ENCODE data around the gene BCL6. TPM values are rescaled to one million over a fixed set of nuclear protein-coding genes. Genes with fewer than 3 reads are reported as not detected.

Gene BCL6
- total and polyA plus RNA-seq, 2 experiments from 2014 or later = 2.6 to 5.9 TPM

DNA sequence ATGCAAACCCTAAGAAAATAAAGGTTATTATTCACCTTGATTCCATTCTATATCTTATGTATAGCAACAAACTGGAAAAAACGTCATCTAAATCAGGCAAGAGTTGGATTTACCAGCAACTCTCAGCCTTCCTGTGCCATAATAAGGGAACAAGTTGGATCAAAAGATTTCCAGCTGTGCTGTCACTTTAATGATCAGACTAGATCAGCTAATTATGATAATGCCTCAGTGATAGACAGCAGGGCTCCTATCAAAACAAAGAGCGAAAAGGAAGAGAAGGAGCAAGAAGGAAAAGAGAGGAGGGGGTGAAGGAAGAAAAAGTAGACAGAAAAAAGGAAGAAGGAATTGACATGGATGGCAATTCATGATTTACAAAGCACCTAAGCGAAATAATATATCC, 36.7 kb upstream of the BCL6 start:
- no peak overlapping the region for H3K4me3 ChIP-seq
- H4K20me1 ChIP-seq (replicated peaks; ENCODE audit: insufficient read depth) = no peaks in the 10 kb centered on the region
- H3K9me2 ChIP-seq (ENCODE audit: insufficient read depth) = peaks cover 8% of the 10 kb centered on the region; the same call in 1 of the 2 replicates
- DNase-seq (ENCODE audit: low spot score) (no peak), ATAC-seq (no peak)
- no peaks in the 10 kb centered on the region for H3K36me3 ChIP-seq (ENCODE audit: insufficient read depth)
- H3K4me1 Mint-ChIP-seq = peaks cover 6% of the 10 kb centered on the region; the same call in 2 of the 3 replicates
- no peak overlapping the region for H3K4me3 Mint-ChIP-seq
- no peaks in the 10 kb centered on the region for H3K36me3 Mint-ChIP-seq (ENCODE audit: low read depth)
- H3K27me3 Mint-ChIP-seq (ENCODE audit: insufficient read depth, low read depth, poor library complexity) = no peaks in the 10 kb centered on the region
- no peak overlapping the region for H2AFZ ChIP-seq
- H3K27ac ChIP-seq (ENCODE audit: low read depth) = no peak overlapping the region
- H3F3A ChIP-seq (replicated peaks; ENCODE audit: low read depth) = no peaks in the 10 kb centered on the region
- H3K79me2 ChIP-seq (replicated peaks; ENCODE audit: insufficient read depth) = no peaks in the 10 kb centered on the region
- TF ChIP-seq STAT1 (IDR thresholded peaks at IDR 0.05; ENCODE audit: unreplicated experiment) (no peak), JUNB (IDR thresholded peaks at IDR 0.05; ENCODE audit: unreplicated experiment) (no peak), EZH2phosphoT487 (IDR thresholded peaks at IDR 0.05; ENCODE audit: unreplicated experiment) (no peak)
- TF ChIP-seq, protein P1, sequence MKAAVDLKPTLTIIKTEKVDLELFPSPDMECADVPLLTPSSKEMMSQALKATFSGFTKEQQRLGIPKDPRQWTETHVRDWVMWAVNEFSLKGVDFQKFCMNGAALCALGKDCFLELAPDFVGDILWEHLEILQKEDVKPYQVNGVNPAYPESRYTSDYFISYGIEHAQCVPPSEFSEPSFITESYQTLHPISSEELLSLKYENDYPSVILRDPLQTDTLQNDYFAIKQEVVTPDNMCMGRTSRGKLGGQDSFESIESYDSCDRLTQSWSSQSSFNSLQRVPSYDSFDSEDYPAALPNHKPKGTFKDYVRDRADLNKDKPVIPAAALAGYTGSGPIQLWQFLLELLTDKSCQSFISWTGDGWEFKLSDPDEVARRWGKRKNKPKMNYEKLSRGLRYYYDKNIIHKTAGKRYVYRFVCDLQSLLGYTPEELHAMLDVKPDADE (IDR thresholded peaks at IDR 0.05) = no peak
- TF ChIP-seq, protein P2, sequence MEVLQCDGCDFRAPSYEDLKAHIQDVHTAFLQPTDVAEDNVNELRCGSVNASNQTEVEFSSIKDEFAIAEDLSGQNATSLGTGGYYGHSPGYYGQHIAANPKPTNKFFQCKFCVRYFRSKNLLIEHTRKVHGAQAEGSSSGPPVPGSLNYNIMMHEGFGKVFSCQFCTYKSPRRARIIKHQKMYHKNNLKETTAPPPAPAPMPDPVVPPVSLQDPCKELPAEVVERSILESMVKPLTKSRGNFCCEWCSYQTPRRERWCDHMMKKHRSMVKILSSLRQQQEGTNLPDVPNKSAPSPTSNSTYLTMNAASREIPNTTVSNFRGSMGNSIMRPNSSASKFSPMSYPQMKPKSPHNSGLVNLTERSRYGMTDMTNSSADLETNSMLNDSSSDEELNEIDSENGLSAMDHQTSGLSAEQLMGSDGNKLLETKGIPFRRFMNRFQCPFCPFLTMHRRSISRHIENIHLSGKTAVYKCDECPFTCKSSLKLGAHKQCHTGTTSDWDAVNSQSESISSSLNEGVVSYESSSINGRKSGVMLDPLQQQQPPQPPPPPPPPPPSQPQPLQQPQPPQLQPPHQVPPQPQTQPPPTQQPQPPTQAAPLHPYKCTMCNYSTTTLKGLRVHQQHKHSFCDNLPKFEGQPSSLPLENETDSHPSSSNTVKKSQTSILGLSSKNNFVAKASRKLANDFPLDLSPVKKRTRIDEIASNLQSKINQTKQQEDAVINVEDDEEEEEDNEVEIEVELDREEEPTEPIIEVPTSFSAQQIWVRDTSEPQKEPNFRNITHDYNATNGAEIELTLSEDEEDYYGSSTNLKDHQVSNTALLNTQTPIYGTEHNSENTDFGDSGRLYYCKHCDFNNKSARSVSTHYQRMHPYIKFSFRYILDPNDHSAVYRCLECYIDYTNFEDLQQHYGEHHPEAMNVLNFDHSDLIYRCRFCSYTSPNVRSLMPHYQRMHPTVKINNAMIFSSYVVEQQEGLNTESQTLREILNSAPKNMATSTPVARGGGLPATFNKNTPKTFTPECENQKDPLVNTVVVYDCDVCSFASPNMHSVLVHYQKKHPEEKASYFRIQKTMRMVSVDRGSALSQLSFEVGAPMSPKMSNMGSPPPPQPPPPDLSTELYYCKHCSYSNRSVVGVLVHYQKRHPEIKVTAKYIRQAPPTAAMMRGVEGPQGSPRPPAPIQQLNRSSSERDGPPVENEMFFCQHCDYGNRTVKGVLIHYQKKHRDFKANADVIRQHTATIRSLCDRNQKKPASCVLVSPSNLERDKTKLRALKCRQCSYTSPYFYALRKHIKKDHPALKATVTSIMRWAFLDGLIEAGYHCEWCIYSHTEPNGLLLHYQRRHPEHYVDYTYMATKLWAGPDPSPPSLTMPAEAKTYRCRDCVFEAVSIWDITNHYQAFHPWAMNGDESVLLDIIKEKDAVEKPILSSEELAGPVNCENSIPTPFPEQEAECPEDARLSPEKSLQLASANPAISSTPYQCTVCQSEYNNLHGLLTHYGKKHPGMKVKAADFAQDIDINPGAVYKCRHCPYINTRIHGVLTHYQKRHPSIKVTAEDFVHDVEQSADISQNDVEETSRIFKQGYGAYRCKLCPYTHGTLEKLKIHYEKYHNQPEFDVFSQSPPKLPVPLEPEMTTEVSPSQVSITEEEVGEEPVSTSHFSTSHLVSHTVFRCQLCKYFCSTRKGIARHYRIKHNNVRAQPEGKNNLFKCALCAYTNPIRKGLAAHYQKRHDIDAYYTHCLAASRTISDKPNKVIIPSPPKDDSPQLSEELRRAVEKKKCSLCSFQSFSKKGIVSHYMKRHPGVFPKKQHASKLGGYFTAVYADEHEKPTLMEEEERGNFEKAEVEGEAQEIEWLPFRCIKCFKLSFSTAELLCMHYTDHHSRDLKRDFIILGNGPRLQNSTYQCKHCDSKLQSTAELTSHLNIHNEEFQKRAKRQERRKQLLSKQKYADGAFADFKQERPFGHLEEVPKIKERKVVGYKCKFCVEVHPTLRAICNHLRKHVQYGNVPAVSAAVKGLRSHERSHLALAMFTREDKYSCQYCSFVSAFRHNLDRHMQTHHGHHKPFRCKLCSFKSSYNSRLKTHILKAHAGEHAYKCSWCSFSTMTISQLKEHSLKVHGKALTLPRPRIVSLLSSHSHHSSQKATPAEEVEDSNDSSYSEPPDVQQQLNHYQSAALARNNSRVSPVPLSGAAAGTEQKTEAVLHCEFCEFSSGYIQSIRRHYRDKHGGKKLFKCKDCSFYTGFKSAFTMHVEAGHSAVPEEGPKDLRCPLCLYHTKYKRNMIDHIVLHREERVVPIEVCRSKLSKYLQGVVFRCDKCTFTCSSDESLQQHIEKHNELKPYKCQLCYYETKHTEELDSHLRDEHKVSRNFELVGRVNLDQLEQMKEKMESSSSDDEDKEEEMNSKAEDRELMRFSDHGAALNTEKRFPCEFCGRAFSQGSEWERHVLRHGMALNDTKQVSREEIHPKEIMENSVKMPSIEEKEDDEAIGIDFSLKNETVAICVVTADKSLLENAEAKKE (CRISPR knock-in tag; IDR thresholded peaks at IDR 0.05) = no peak
- no peaks in the 10 kb centered on the region for H3K27me3 ChIP-seq (ENCODE audit: insufficient read depth)
- no peaks in the 10 kb centered on the region for H3K9me3 Mint-ChIP-seq
- no peak overlapping the region for H3K27ac Mint-ChIP-seq
- no peak overlapping the region for H3K4me2 ChIP-seq
- no peaks in the 10 kb centered on the region for H3K4me1 ChIP-seq (ENCODE audit: insufficient read depth)

DNA sequence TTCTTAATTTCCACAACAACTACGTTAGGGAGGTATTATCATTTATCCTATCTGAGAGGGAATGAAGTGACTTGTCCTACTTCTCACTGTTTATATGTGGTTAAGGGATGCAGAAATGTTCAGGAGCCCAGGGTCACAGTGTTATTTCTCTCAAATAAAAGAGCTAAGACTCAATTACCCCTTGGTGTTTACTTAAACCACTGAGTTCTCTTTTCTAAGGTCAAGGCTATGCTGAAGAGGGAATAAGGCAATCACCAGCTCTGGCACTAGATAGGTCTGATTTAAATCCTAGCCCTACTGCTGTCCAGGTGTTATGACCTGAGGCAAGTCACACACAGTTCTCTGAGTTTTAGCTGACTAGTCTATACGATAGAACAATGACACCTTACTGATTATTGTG, 35.7 kb upstream of the BCL6 start:
- Histone ChIP-seq H3K27ac (ENCODE audit: low read depth) (no peak overlapping the region), H3K36me3 (ENCODE audit: insufficient read depth) (no peaks in the 10 kb centered on the region), H4K20me1 (replicated peaks; ENCODE audit: insufficient read depth) (no peaks in the 10 kb centered on the region), H3K4me1 (ENCODE audit: insufficient read depth) (no peaks in the 10 kb centered on the region), H3K79me2 (replicated peaks; ENCODE audit: insufficient read depth) (no peaks in the 10 kb centered on the region), H3F3A (replicated peaks; ENCODE audit: low read depth) (no peaks in the 10 kb centered on the region), H3K27me3 (ENCODE audit: insufficient read depth) (no peaks in the 10 kb centered on the region), H3K9me2 (ENCODE audit: insufficient read depth) (peaks cover 8% of the 10 kb centered on the region; the same call in 1 of the 2 replicates), H2AFZ (no peak overlapping the region), H3K4me3 (no peak overlapping the region), H3K4me2 (no peak overlapping the region)
- H3K4me3 Mint-ChIP-seq = no peak overlapping the region
- no peak overlapping the region for H3K27ac Mint-ChIP-seq
- ATAC-seq (no peak), DNase-seq (ENCODE audit: low spot score) (no peak)
- no peaks in the 10 kb centered on the region for H3K36me3 Mint-ChIP-seq (ENCODE audit: low read depth)
- H3K27me3 Mint-ChIP-seq (ENCODE audit: insufficient read depth, low read depth, poor library complexity) = no peaks in the 10 kb centered on the region
- peaks cover 6% of the 10 kb centered on the region; the same call in 2 of the 3 replicates for H3K4me1 Mint-ChIP-seq
- H3K9me3 Mint-ChIP-seq = no peaks in the 10 kb centered on the region
- no peak for TF ChIP-seq EZH2phosphoT487 (IDR thresholded peaks at IDR 0.05; ENCODE audit: unreplicated experiment)
- TF ChIP-seq EZH2 (IDR thresholded peaks at IDR 0.05; ENCODE audit: low read depth, unreplicated experiment) = no peak
- TF ChIP-seq, protein P3, sequence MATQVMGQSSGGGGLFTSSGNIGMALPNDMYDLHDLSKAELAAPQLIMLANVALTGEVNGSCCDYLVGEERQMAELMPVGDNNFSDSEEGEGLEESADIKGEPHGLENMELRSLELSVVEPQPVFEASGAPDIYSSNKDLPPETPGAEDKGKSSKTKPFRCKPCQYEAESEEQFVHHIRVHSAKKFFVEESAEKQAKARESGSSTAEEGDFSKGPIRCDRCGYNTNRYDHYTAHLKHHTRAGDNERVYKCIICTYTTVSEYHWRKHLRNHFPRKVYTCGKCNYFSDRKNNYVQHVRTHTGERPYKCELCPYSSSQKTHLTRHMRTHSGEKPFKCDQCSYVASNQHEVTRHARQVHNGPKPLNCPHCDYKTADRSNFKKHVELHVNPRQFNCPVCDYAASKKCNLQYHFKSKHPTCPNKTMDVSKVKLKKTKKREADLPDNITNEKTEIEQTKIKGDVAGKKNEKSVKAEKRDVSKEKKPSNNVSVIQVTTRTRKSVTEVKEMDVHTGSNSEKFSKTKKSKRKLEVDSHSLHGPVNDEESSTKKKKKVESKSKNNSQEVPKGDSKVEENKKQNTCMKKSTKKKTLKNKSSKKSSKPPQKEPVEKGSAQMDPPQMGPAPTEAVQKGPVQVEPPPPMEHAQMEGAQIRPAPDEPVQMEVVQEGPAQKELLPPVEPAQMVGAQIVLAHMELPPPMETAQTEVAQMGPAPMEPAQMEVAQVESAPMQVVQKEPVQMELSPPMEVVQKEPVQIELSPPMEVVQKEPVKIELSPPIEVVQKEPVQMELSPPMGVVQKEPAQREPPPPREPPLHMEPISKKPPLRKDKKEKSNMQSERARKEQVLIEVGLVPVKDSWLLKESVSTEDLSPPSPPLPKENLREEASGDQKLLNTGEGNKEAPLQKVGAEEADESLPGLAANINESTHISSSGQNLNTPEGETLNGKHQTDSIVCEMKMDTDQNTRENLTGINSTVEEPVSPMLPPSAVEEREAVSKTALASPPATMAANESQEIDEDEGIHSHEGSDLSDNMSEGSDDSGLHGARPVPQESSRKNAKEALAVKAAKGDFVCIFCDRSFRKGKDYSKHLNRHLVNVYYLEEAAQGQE (IDR thresholded peaks at IDR 0.05; ENCODE audit: unreplicated experiment) = no peak
- no peak for TF ChIP-seq STAT1 (IDR thresholded peaks at IDR 0.05; ENCODE audit: unreplicated experiment)
- TF ChIP-seq POLR2AphosphoS5 (IDR thresholded peaks at IDR 0.05; ENCODE audit: low read depth) = no peak
- no peak for TF ChIP-seq NANOG (IDR thresholded peaks at IDR 0.05; ENCODE audit: borderline replicate concordance)
